ENCODE data around the gene RCE1.

DNA sequence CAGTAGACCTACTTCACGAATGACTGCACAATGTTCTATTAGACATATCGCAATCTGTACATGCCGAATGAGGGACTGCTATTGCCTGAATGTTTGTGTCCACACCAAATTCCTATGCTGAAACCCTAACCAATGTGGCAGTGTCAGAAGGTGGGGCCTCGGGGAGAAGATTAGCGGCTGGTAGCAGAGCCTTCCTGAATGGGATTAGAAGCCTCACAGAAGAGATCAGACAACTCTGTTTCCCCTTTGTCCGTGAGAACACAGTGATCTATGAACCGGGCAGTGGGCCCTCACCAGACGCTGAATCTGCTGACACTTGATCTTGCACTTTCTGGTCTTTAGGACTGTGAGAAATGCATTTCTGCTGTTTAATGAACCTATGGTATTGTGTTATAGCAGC is 46.7 kb downstream of the RCE1 start:
- TF ChIP-seq EZH2 (IDR thresholded peaks at IDR 0.05; ENCODE audit: borderline replicate concordance), result no peak
- TF ChIP-seq, protein P1, sequence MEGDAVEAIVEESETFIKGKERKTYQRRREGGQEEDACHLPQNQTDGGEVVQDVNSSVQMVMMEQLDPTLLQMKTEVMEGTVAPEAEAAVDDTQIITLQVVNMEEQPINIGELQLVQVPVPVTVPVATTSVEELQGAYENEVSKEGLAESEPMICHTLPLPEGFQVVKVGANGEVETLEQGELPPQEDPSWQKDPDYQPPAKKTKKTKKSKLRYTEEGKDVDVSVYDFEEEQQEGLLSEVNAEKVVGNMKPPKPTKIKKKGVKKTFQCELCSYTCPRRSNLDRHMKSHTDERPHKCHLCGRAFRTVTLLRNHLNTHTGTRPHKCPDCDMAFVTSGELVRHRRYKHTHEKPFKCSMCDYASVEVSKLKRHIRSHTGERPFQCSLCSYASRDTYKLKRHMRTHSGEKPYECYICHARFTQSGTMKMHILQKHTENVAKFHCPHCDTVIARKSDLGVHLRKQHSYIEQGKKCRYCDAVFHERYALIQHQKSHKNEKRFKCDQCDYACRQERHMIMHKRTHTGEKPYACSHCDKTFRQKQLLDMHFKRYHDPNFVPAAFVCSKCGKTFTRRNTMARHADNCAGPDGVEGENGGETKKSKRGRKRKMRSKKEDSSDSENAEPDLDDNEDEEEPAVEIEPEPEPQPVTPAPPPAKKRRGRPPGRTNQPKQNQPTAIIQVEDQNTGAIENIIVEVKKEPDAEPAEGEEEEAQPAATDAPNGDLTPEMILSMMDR (IDR thresholded peaks at IDR 0.05; ENCODE audit: poor library complexity), result no peak
- TF ChIP-seq EZH2phosphoT487 (IDR thresholded peaks at IDR 0.05; ENCODE audit: low read depth, severe bottlenecking, unreplicated experiment), result no peak
